ENCODE data around the gene CHAF1A.

CHAF1A gene

DNA sequence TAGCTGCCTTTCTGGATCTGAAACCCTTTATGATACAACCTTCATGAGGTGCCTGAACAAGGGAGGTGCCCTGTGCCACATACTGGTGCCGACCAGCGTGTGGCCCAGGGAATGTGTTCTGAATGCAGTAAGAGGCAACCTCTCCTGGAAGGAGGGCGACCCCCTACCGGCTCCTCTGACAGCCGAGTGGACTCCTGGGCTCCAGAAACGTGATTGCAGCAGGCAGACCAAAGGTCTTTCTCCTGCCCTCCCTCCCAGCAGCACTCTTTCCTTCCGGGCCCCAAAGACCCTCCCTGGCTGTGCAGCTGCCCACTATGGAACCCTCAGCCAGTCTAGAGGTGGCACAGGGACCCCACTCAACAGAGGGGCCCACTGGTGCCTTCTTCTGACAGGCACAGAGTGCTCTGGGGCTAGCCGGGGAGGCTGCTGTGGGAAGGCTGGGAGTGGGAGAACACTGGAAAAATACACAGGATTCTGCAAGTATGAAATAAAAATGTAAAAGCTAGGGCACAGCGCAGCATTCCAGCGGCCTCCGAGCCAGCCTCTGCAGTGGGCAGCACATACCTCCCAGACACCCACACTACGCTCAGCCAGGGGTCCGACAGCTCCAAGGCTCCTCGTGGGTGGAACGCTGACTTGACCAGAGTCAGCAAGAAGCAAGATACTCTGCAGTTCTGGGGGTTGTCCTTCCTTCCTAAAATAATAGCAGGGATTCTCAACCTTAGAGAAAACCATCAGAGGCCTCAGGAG lies 17.0 kb upstream of the CHAF1A start:
- Histone ChIP-seq H3K9me3 (no peaks in the 10 kb centered on the region), H3K4me3 (ENCODE audit: low read depth in 1 of 2, low read length in 1 of 2) (no peak overlapping the region), H3K27ac (peak overlapping the region; percentile 27), H3K36me3 (peaks cover 44% of the 10 kb centered on the region), H3K27me3 (no peaks in the 10 kb centered on the region), H3K4me1 (ENCODE audit: control insufficient read depth in 1 of 2, insufficient read depth in 1 of 2, low read depth in 1 of 2, low read length in 1 of 2) (peaks cover 27 to 31% of the 10 kb centered on the region in 2 experiments)
- TF ChIP-seq CTCF (IDR thresholded peaks at IDR 0.05), result no peak

GRCh38 chr19:4386041-4386782 lies 16.2 kb upstream of the CHAF1A start:
- no peak overlapping the region for H3K4me3 ChIP-seq (ENCODE audit: low read depth in 1 of 2, low read length in 1 of 2)
- H3K27ac ChIP-seq, result peak overlapping the region; percentile 16
- TF ChIP-seq CTCF (IDR thresholded peaks at IDR 0.05), result no peak
- no peaks in the 10 kb centered on the region for H3K27me3 ChIP-seq
- H3K4me1 ChIP-seq (ENCODE audit: control insufficient read depth in 1 of 2, insufficient read depth in 1 of 2, low read depth in 1 of 2, low read length in 1 of 2), result peaks cover 30 to 31% of the 10 kb centered on the region in 2 experiments
- no peaks in the 10 kb centered on the region for H3K9me3 ChIP-seq
- peaks cover 44% of the 10 kb centered on the region for H3K36me3 ChIP-seq

GRCh38 chr19:4388337-4389063 lies 13.9 kb upstream of the CHAF1A start:
- no peaks in the 10 kb centered on the region for H3K27me3 ChIP-seq
- no peak overlapping the region for H3K4me3 ChIP-seq (ENCODE audit: low read depth in 1 of 2, low read length in 1 of 2)
- peaks cover 44 to 49% of the 10 kb centered on the region in 2 experiments for H3K4me1 ChIP-seq (ENCODE audit: control insufficient read depth in 1 of 2, insufficient read depth in 1 of 2, low read depth in 1 of 2, low read length in 1 of 2)
- peaks cover 42% of the 10 kb centered on the region for H3K36me3 ChIP-seq
- no peak for TF ChIP-seq CTCF (IDR thresholded peaks at IDR 0.05)
- no peaks in the 10 kb centered on the region for H3K9me3 ChIP-seq
- peak overlapping the region; percentile 83 for H3K27ac ChIP-seq

- Histone ChIP-seq H3K27me3 (no peaks in the 10 kb centered on the region), H3K4me1 (ENCODE audit: control insufficient read depth in 1 of 2, insufficient read depth in 1 of 2, low read depth in 1 of 2, low read length in 1 of 2) (peaks cover 44 to 49% of the 10 kb centered on the region in 2 experiments), H3K9me3 (no peaks in the 10 kb centered on the region), H3K4me3 (ENCODE audit: low read depth in 1 of 2, low read length in 1 of 2) (no peak overlapping the region), H3K36me3 (peaks cover 37% of the 10 kb centered on the region), H3K27ac (peak overlapping the region; percentile 83)
- no peak for TF ChIP-seq CTCF (IDR thresholded peaks at IDR 0.05)
These were observed 13.4 kb upstream of the CHAF1A start for GRCh38 chr19:4389064-4389375.

DNA sequence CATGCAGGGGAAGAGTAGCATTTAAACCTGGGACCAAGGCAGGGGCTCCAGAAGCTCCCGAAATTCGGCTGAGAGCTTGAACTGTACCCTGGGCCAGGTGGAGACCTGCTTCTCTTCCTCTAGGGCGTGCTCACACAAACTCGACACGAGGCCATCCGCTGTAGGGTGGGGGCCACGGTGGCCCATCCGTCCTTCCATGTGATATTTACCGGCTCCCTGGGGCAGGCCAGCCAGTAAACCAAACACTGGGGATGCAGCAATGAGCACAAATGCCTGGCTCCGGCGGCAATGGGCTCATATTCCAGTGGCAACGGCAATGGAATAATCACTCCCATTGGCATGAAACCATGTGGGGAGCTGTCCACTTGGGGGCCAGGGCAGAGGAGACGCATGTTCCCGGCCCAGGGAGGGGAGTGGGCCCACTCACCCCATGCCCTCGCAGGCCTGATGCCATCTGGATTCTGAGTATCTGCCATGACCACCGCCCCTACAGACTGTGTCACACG lies 12.9 kb upstream of the CHAF1A start:
- peak overlapping the region; percentile 83 for H3K27ac ChIP-seq
- no peak for TF ChIP-seq CTCF (IDR thresholded peaks at IDR 0.05)
- no peaks in the 10 kb centered on the region for H3K27me3 ChIP-seq
- H3K4me1 ChIP-seq (ENCODE audit: control insufficient read depth in 1 of 2, insufficient read depth in 1 of 2, low read depth in 1 of 2, low read length in 1 of 2), result peaks cover 44 to 49% of the 10 kb centered on the region in 2 experiments
- H3K4me3 ChIP-seq (ENCODE audit: low read depth in 1 of 2, low read length in 1 of 2), result peak overlapping the region in 1 of 2 experiments; percentile 10
- peaks cover 33% of the 10 kb centered on the region for H3K36me3 ChIP-seq
- H3K9me3 ChIP-seq, result no peaks in the 10 kb centered on the region

All from neutrophil (primary cell).